Spleen (tissue), 7 donors: ENCODE data around the gene SMU1.

ENCODE experiments used
- CTCF ChIP-seq, 11 experiments: fragments of 200-600 bp in 7 of 11; fragments of 450-650 bp in 4 of 11; sonication (generic) in 4 of 11; IDR thresholded peaks in 8 of 11; conservative IDR thresholded peaks in 3 of 11; 1 replicate in 7 of 11; 2 replicates in 4 of 11; pipeline versions ENCODE4 v1.4.0 to v1.8.0; 2016 to 2021; ENCODE audit warnings: antibody characterized with exemption in 11 of 11, inconsistent platforms in 4 of 11, mild to moderate bottlenecking in 1 of 11
- POLR2A ChIP-seq, 3 donors: fragments of 450-650 bp; IDR thresholded peaks; one replicate each; pipeline ENCODE4 v1.5.1; 2017; ENCODE audit warnings: antibody characterized with exemption in 3 of 3, mild to moderate bottlenecking in 1 of 3
- POLR2AphosphoS5 ChIP-seq, 3 donors: sonication (generic); formaldehyde crosslinking; IDR thresholded peaks; one replicate each; pipeline ENCODE4 v1.5.1; 2017; ENCODE audit warnings: antibody characterized with exemption in 3 of 3
- donor health status: DM: no; HTN: no; CAD: no; lungs with moderate emphysema.
- donor health status: DM: no; HTN: no; CAD: no.
- donor health status: DM: no; HTN: no; CAD: no.

DNA sequence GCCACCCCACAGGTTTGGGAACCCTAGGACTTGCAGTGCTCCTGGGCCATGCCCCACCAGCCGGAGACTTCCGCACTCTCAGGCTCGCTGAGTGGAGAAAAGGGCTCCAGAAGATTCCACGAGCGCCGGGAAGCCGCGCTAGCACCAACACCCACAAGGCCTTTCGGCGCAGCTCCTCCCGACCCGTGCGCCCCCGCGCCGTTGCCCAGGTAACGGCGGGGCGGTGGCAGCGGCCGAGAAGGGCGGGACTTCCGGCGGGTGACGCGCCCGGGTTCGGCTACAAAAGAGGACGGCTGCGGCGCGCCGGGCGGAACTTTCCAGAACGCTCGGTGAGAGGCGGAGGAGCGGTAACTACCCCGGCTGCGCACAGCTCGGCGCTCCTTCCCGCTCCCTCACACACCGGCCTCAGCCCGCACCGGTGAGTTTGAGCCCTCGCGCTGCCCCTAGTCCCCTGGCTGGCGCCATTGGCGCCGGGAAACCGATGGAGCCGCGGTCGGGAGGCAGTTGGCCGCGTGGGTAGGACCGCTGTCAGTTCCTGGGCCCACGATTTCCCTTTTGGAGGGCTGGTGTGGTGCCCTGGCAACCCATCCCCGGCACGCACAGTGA, 51.4 kb downstream of the SMU1 start, which contains the start of gene DNAJA1:
- peak in 2 of 11 experiments; percentile 15 to 42 for TF ChIP-seq CTCF (IDR thresholded peaks at IDR 0.05 in 8 of 11, conservative IDR thresholded peaks at IDR 0.05 in 3 of 11)
- TF ChIP-seq POLR2AphosphoS5 (IDR thresholded peaks at IDR 0.05) = peak; percentile 100
- peak; percentile 80 to 92 (median 90) for TF ChIP-seq POLR2A (IDR thresholded peaks at IDR 0.05)
